Measurements from ENCODE around the gene PTPRA. TPM values are rescaled to one million over a fixed set of nuclear protein-coding genes. Genes with fewer than 3 reads are reported as not detected.
A peak's percentile ranks its signal among the peaks of the same experiment; 100 is the strongest.

Gene PTPRA
- polyA plus RNA-seq, 2 donors: 11.5 to 21.7 TPM

GRCh38 chr20:2973574-2973973 is 100.3 kb downstream of the PTPRA start:
- Histone ChIP-seq H3K9me3 (ENCODE audit: control insufficient read depth in 2 of 2, insufficient read depth in 1 of 2, low read depth in 1 of 2, low read length in 1 of 2) (no peaks in the 10 kb centered on the region), H3K4me1 (ENCODE audit: control insufficient read depth in 2 of 2, insufficient read depth in 2 of 2, low read length in 1 of 2) (no peaks in the 10 kb centered on the region), H3K36me3 (ENCODE audit: control insufficient read depth in 2 of 2, insufficient read depth in 2 of 2, low read length in 1 of 2) (peaks cover 0 to 4% of the 10 kb centered on the region in 2 donors), H3K4me3 (ENCODE audit: low read depth in 1 of 2, low read length in 2 of 2) (no peak overlapping the region), H3K27ac (ENCODE audit: low read depth in 2 of 2, low read length in 1 of 2) (no peak overlapping the region), H3K27me3 (ENCODE audit: control insufficient read depth in 1 of 2, insufficient read depth in 2 of 2, low read length in 2 of 2) (no peaks in the 10 kb centered on the region)
- WGBS, 2 donors: 93 to 97% methylated on average over 3 of the region's 3 CpGs

GRCh38 chr20:2978519-2978918 is 105.2 kb downstream of the PTPRA start:
- peaks cover 0 to 1% of the 10 kb centered on the region in 2 donors for H3K36me3 ChIP-seq (ENCODE audit: control insufficient read depth in 2 of 2, insufficient read depth in 2 of 2, low read length in 1 of 2)
- WGBS, 2 donors: 84 to 86% methylated on average over 4 of the region's 4 CpGs
- H3K27ac ChIP-seq (ENCODE audit: low read depth in 2 of 2, low read length in 1 of 2): no peak overlapping the region
- no peaks in the 10 kb centered on the region for H3K27me3 ChIP-seq (ENCODE audit: control insufficient read depth in 1 of 2, insufficient read depth in 2 of 2, low read length in 2 of 2)
- H3K9me3 ChIP-seq (ENCODE audit: control insufficient read depth in 2 of 2, insufficient read depth in 1 of 2, low read depth in 1 of 2, low read length in 1 of 2): no peaks in the 10 kb centered on the region
- H3K4me1 ChIP-seq (ENCODE audit: control insufficient read depth in 2 of 2, insufficient read depth in 2 of 2, low read length in 1 of 2): no peaks in the 10 kb centered on the region
- no peak overlapping the region for H3K4me3 ChIP-seq (ENCODE audit: low read depth in 1 of 2, low read length in 2 of 2)

- Histone ChIP-seq H3K27me3 (ENCODE audit: control insufficient read depth in 1 of 2, insufficient read depth in 2 of 2, low read length in 2 of 2) (no peaks in the 10 kb centered on the region), H3K4me1 (ENCODE audit: control insufficient read depth in 2 of 2, insufficient read depth in 2 of 2, low read length in 1 of 2) (peaks cover 0 to 4% of the 10 kb centered on the region in 2 donors), H3K36me3 (ENCODE audit: control insufficient read depth in 2 of 2, insufficient read depth in 2 of 2, low read length in 1 of 2) (no peaks in the 10 kb centered on the region), H3K27ac (ENCODE audit: low read depth in 2 of 2, low read length in 1 of 2) (no peak overlapping the region), H3K4me3 (ENCODE audit: low read depth in 1 of 2, low read length in 2 of 2) (no peak overlapping the region), H3K9me3 (ENCODE audit: control insufficient read depth in 2 of 2, insufficient read depth in 1 of 2, low read depth in 1 of 2, low read length in 1 of 2) (no peaks in the 10 kb centered on the region)
- WGBS, 2 donors: 70 to 85% methylated on average over 3 of the region's 3 CpGs
Measured at GRCh38 chr20:2981646-2982045, 108.4 kb downstream of the PTPRA start.

- Histone ChIP-seq H3K9me3 (ENCODE audit: control insufficient read depth in 2 of 2, insufficient read depth in 1 of 2, low read depth in 1 of 2, low read length in 1 of 2) (no peaks in the 10 kb centered on the region), H3K4me3 (ENCODE audit: low read depth in 1 of 2, low read length in 2 of 2) (no peak overlapping the region), H3K36me3 (ENCODE audit: control insufficient read depth in 2 of 2, insufficient read depth in 2 of 2, low read length in 1 of 2) (peaks cover 4 to 6% of the 10 kb centered on the region in 2 donors), H3K4me1 (ENCODE audit: control insufficient read depth in 2 of 2, insufficient read depth in 2 of 2, low read length in 1 of 2) (peaks cover 0 to 4% of the 10 kb centered on the region in 2 donors), H3K27ac (ENCODE audit: low read depth in 2 of 2, low read length in 1 of 2) (no peak overlapping the region), H3K27me3 (ENCODE audit: control insufficient read depth in 1 of 2, insufficient read depth in 2 of 2, low read length in 2 of 2) (no peaks in the 10 kb centered on the region)
Measured at GRCh38 chr20:2983508-2983907, 110.2 kb downstream of the PTPRA start.

GRCh38 chr20:2984028-2984501 is 110.8 kb downstream of the PTPRA start:
- no peak overlapping the region for H3K4me3 ChIP-seq (ENCODE audit: low read depth in 1 of 2, low read length in 2 of 2)
- peaks cover 0 to 4% of the 10 kb centered on the region in 2 donors for H3K4me1 ChIP-seq (ENCODE audit: control insufficient read depth in 2 of 2, insufficient read depth in 2 of 2, low read length in 1 of 2)
- H3K27ac ChIP-seq (ENCODE audit: low read depth in 2 of 2, low read length in 1 of 2): no peak overlapping the region
- H3K27me3 ChIP-seq (ENCODE audit: control insufficient read depth in 1 of 2, insufficient read depth in 2 of 2, low read length in 2 of 2): no peaks in the 10 kb centered on the region
- WGBS, 2 donors: 85 to 86% methylated on average over 4 of the region's 4 CpGs
- H3K36me3 ChIP-seq (ENCODE audit: control insufficient read depth in 2 of 2, insufficient read depth in 2 of 2, low read length in 1 of 2): peaks cover 4 to 6% of the 10 kb centered on the region in 2 donors
- no peaks in the 10 kb centered on the region for H3K9me3 ChIP-seq (ENCODE audit: control insufficient read depth in 2 of 2, insufficient read depth in 1 of 2, low read depth in 1 of 2, low read length in 1 of 2)

GRCh38 chr20:2984956-2985661 is 111.8 kb downstream of the PTPRA start:
- peaks cover 0 to 4% of the 10 kb centered on the region in 2 donors for H3K4me1 ChIP-seq (ENCODE audit: control insufficient read depth in 2 of 2, insufficient read depth in 2 of 2, low read length in 1 of 2)
- 84 to 85% methylated on average over 6 of the region's 6 CpGs for WGBS, 2 donors
- peaks cover 4 to 7% of the 10 kb centered on the region in 2 donors for H3K36me3 ChIP-seq (ENCODE audit: control insufficient read depth in 2 of 2, insufficient read depth in 2 of 2, low read length in 1 of 2)
- no peak overlapping the region for H3K4me3 ChIP-seq (ENCODE audit: low read depth in 1 of 2, low read length in 2 of 2)
- no peak overlapping the region for H3K27ac ChIP-seq (ENCODE audit: low read depth in 2 of 2, low read length in 1 of 2)
- no peaks in the 10 kb centered on the region for H3K9me3 ChIP-seq (ENCODE audit: control insufficient read depth in 2 of 2, insufficient read depth in 1 of 2, low read depth in 1 of 2, low read length in 1 of 2)
- no peaks in the 10 kb centered on the region for H3K27me3 ChIP-seq (ENCODE audit: control insufficient read depth in 1 of 2, insufficient read depth in 2 of 2, low read length in 2 of 2)

- 73 to 76% methylated on average over 2 of the region's 2 CpGs for WGBS, 2 donors
- H3K4me1 ChIP-seq (ENCODE audit: control insufficient read depth in 2 of 2, insufficient read depth in 2 of 2, low read length in 1 of 2): peaks cover 0 to 4% of the 10 kb centered on the region in 2 donors
- H3K4me3 ChIP-seq (ENCODE audit: low read depth in 1 of 2, low read length in 2 of 2): no peak overlapping the region
- H3K27me3 ChIP-seq (ENCODE audit: control insufficient read depth in 1 of 2, insufficient read depth in 2 of 2, low read length in 2 of 2): no peaks in the 10 kb centered on the region
- peaks cover 8 to 11% of the 10 kb centered on the region in 2 donors for H3K36me3 ChIP-seq (ENCODE audit: control insufficient read depth in 2 of 2, insufficient read depth in 2 of 2, low read length in 1 of 2)
- no peaks in the 10 kb centered on the region for H3K9me3 ChIP-seq (ENCODE audit: control insufficient read depth in 2 of 2, insufficient read depth in 1 of 2, low read depth in 1 of 2, low read length in 1 of 2)
- H3K27ac ChIP-seq (ENCODE audit: low read depth in 2 of 2, low read length in 1 of 2): peak overlapping the region; percentile 12 to 52
Measured at GRCh38 chr20:2986466-2986865, 113.2 kb downstream of the PTPRA start.

- no peak overlapping the region for H3K4me3 ChIP-seq (ENCODE audit: low read depth in 1 of 2, low read length in 2 of 2)
- WGBS, 2 donors: 87 to 90% methylated on average over 5 of the region's 5 CpGs
- peaks cover 8 to 13% of the 10 kb centered on the region in 2 donors for H3K36me3 ChIP-seq (ENCODE audit: control insufficient read depth in 2 of 2, insufficient read depth in 2 of 2, low read length in 1 of 2)
- no peak overlapping the region for H3K27ac ChIP-seq (ENCODE audit: low read depth in 2 of 2, low read length in 1 of 2)
- H3K4me1 ChIP-seq (ENCODE audit: control insufficient read depth in 2 of 2, insufficient read depth in 2 of 2, low read length in 1 of 2): peaks cover 0 to 4% of the 10 kb centered on the region in 2 donors
- no peaks in the 10 kb centered on the region for H3K27me3 ChIP-seq (ENCODE audit: control insufficient read depth in 1 of 2, insufficient read depth in 2 of 2, low read length in 2 of 2)
- H3K9me3 ChIP-seq (ENCODE audit: control insufficient read depth in 2 of 2, insufficient read depth in 1 of 2, low read depth in 1 of 2, low read length in 1 of 2): no peaks in the 10 kb centered on the region
Measured at GRCh38 chr20:2987861-2988260, 114.6 kb downstream of the PTPRA start.

- Histone ChIP-seq H3K36me3 (ENCODE audit: control insufficient read depth in 2 of 2, insufficient read depth in 2 of 2, low read length in 1 of 2) (peaks cover 8 to 21% of the 10 kb centered on the region in 2 donors), H3K4me3 (ENCODE audit: low read depth in 1 of 2, low read length in 2 of 2) (no peak overlapping the region), H3K27ac (ENCODE audit: low read depth in 2 of 2, low read length in 1 of 2) (no peak overlapping the region), H3K4me1 (ENCODE audit: control insufficient read depth in 2 of 2, insufficient read depth in 2 of 2, low read length in 1 of 2) (no peaks in the 10 kb centered on the region), H3K27me3 (ENCODE audit: control insufficient read depth in 1 of 2, insufficient read depth in 2 of 2, low read length in 2 of 2) (no peaks in the 10 kb centered on the region), H3K9me3 (ENCODE audit: control insufficient read depth in 2 of 2, insufficient read depth in 1 of 2, low read depth in 1 of 2, low read length in 1 of 2) (no peaks in the 10 kb centered on the region)
- WGBS, 2 donors: 90 to 92% methylated on average over 5 of the region's 5 CpGs
Measured at GRCh38 chr20:2991532-2991931, 118.3 kb downstream of the PTPRA start.

GRCh38 chr20:2993250-2993649 is 120.0 kb downstream of the PTPRA start:
- no peaks in the 10 kb centered on the region for H3K4me1 ChIP-seq (ENCODE audit: control insufficient read depth in 2 of 2, insufficient read depth in 2 of 2, low read length in 1 of 2)
- H3K4me3 ChIP-seq (ENCODE audit: low read depth in 1 of 2, low read length in 2 of 2): no peak overlapping the region
- H3K9me3 ChIP-seq (ENCODE audit: control insufficient read depth in 2 of 2, insufficient read depth in 1 of 2, low read depth in 1 of 2, low read length in 1 of 2): no peaks in the 10 kb centered on the region
- no peak overlapping the region for H3K27ac ChIP-seq (ENCODE audit: low read depth in 2 of 2, low read length in 1 of 2)
- H3K36me3 ChIP-seq (ENCODE audit: control insufficient read depth in 2 of 2, insufficient read depth in 2 of 2, low read length in 1 of 2): peaks cover 4 to 16% of the 10 kb centered on the region in 2 donors
- WGBS, 2 donors: 84 to 90% methylated on average over 2 of the region's 2 CpGs
- no peaks in the 10 kb centered on the region for H3K27me3 ChIP-seq (ENCODE audit: control insufficient read depth in 1 of 2, insufficient read depth in 2 of 2, low read length in 2 of 2)

Measured in esophagus (tissue), 2 donors.